SU-DHL-6 (cell line): ENCODE data around the gene RFX4.

Source experiments
- H2AFZ ChIP-seq: fragments of 200-600 bp; sonication (generic); 2 replicates; pipeline ENCODE4 v1.6.1; 2014; ENCODE audit warnings: low read depth, mild to moderate bottlenecking, moderate library complexity, mixed read lengths, antibody characterized with exemption, low read length; ENCODE audit not compliant: severe bottlenecking
- H3F3A ChIP-seq: fragments of 200-600 bp; shearing (Covaris generic); 2 replicates; pipeline ENCODE4 v1.6.0; 2016; ENCODE audit warnings: antibody characterized with exemption, mild to moderate bottlenecking; ENCODE audit not compliant: insufficient read depth
- H3K27ac ChIP-seq: fragments of 200-600 bp; sonication (generic); 2 replicates; pipeline ENCODE4 v1.5.1; 2016; ENCODE audit warnings: low read depth, mild to moderate bottlenecking, low read length, moderate library complexity, mixed read lengths
- H3K27me3 ChIP-seq: fragments of 200-600 bp; sonication (generic), shearing (Covaris generic); 2 replicates; pipeline ENCODE4 v1.6.0; 2014; ENCODE audit warnings: mild to moderate bottlenecking, low read length
- H3K36me3 ChIP-seq: fragments of 200-600 bp; sonication (generic); 2 replicates; pipeline ENCODE4 v1.6.1; 2014; ENCODE audit warnings: mild to moderate bottlenecking, low read length, mixed read lengths
- H3K4me2 ChIP-seq: fragments of 300-600, 200-600 bp; shearing (Covaris generic), sonication (generic); 2 replicates; pipeline ENCODE4 v1.6.0; 2014; ENCODE audit warnings: low read length, low read depth, mild to moderate bottlenecking; ENCODE audit not compliant: poor library complexity, severe bottlenecking
- H3K4me3 ChIP-seq: fragments of 200-600 bp; sonication (generic); 2 replicates; pipeline ENCODE4 v1.5.1; 2014; ENCODE audit warnings: antibody characterized with exemption, low read length, mild to moderate bottlenecking, mixed read lengths; ENCODE audit not compliant: insufficient read depth, poor library complexity, severe bottlenecking
- H3K79me2 ChIP-seq: fragments of 200-600 bp; sonication (generic); 2 replicates; pipeline ENCODE4 v1.6.1; 2014; ENCODE audit warnings: mild to moderate bottlenecking, low read length, moderate library complexity; ENCODE audit not compliant: insufficient read depth
- H3K9ac ChIP-seq: fragments of 200-600 bp; sonication (generic); 2 replicates; pipeline ENCODE4 v1.7.0; 2014; ENCODE audit warnings: mild to moderate bottlenecking, low read length
- H3K9me2 ChIP-seq: fragments of 200-600 bp; sonication (generic); replicated peaks from 2 replicates; pipeline ENCODE4 v1.6.1; 2014; ENCODE audit warnings: low read length; ENCODE audit not compliant: insufficient read depth
- H3K9me3 ChIP-seq: fragments of 200-600 bp; sonication (generic); 2 replicates; pipeline ENCODE4 v1.6.1; 2014; ENCODE audit warnings: low read length, mixed read lengths; ENCODE audit not compliant: insufficient read depth
- H4K20me1 ChIP-seq: fragments of 200-600 bp; sonication (generic); 2 replicates; pipeline ENCODE4 v1.6.1; 2014; ENCODE audit warnings: low read depth, mild to moderate bottlenecking, antibody characterized with exemption, low read length, moderate library complexity, mixed read lengths
- EZH2phosphoT487 ChIP-seq: fragments of 200-600 bp; sonication (generic), shearing (Covaris generic); conservative IDR thresholded peaks from 2 replicates; pipeline ENCODE4 v1.6.1; 2018; ENCODE audit warnings: mild to moderate bottlenecking, antibody characterized with exemption, low read length, moderate library complexity, mixed read lengths
- TF ChIP-seq, protein P1 (sequence below): fragments of 200-600 bp; sonication (generic); IDR thresholded peaks from one replicate; pipeline ENCODE4 v1.5.1; 2017; ENCODE audit warnings: antibody characterized with exemption, mild to moderate bottlenecking, low read length, moderate library complexity; ENCODE audit not compliant: insufficient read depth, poor library complexity, severe bottlenecking

RFX4 gene

GRCh38 chr12:106671840-106672239, 89.0 kb downstream of the RFX4 start:
- Histone ChIP-seq H3K4me2 (no peak overlapping the region), H3K27me3 (no peaks in the 10 kb centered on the region)

DNA sequence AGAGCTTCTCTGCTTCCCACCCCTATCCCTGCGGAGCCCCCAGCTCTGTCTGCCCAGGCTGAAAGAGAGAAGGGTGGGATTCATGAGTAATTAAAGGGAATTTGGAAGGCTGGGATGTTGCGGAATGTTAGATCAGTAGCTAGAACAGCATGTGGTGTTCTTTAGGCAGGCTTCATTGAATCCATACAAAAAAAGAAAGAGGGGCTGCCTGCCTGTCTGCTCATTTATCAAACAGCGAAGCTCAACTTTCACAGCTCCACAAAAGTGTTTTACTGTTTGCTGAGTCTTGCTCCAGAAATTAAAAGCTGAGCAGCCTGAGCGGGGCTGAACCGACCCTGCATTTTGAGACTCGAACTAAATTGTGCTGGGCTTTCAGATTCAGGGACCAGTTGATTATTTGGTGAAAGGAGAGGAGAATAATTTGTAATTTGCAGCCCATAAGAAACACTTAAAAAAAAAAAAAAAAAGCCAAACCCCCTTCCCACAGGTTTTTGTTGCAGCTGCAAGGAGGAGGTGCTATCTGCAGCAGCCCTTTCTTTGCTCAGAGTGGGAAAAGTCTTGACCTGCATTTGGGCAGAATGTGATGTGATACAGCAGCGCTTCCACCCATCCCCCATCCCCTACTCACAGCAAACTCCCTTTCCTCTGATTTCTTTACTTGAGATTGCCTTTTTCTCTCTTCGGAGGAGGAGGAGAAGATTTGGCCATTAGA, 89.7 kb downstream of the RFX4 start:
- Histone ChIP-seq H3K4me2 (no peak overlapping the region), H3K27ac (no peak overlapping the region), H3K36me3 (no peaks in the 10 kb centered on the region), H4K20me1 (no peaks in the 10 kb centered on the region), H3K79me2 (no peaks in the 10 kb centered on the region), H3K4me3 (no peak overlapping the region), H2AFZ (no peak overlapping the region), H3F3A (no peaks in the 10 kb centered on the region), H3K9ac (no peak overlapping the region), H3K27me3 (no peaks in the 10 kb centered on the region), H3K9me3 (no peaks in the 10 kb centered on the region), H3K9me2 (no peaks in the 10 kb centered on the region)
- TF ChIP-seq, protein P1, sequence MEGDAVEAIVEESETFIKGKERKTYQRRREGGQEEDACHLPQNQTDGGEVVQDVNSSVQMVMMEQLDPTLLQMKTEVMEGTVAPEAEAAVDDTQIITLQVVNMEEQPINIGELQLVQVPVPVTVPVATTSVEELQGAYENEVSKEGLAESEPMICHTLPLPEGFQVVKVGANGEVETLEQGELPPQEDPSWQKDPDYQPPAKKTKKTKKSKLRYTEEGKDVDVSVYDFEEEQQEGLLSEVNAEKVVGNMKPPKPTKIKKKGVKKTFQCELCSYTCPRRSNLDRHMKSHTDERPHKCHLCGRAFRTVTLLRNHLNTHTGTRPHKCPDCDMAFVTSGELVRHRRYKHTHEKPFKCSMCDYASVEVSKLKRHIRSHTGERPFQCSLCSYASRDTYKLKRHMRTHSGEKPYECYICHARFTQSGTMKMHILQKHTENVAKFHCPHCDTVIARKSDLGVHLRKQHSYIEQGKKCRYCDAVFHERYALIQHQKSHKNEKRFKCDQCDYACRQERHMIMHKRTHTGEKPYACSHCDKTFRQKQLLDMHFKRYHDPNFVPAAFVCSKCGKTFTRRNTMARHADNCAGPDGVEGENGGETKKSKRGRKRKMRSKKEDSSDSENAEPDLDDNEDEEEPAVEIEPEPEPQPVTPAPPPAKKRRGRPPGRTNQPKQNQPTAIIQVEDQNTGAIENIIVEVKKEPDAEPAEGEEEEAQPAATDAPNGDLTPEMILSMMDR, result no peak
- no peak for TF ChIP-seq EZH2phosphoT487

More at GRCh38 chr12:106671840-106672239, 89.0 kb downstream of the RFX4 start:
- Histone ChIP-seq H3K36me3 (no peaks in the 10 kb centered on the region), H3K9me2 (no peaks in the 10 kb centered on the region), H3K79me2 (no peaks in the 10 kb centered on the region), H4K20me1 (no peaks in the 10 kb centered on the region), H3F3A (no peaks in the 10 kb centered on the region), H3K9me3 (no peaks in the 10 kb centered on the region), H2AFZ (no peak overlapping the region), H3K9ac (no peak overlapping the region), H3K4me3 (no peak overlapping the region), H3K27ac (no peak overlapping the region)
- TF ChIP-seq, protein P1, result no peak
- no peak for TF ChIP-seq EZH2phosphoT487

DNA sequence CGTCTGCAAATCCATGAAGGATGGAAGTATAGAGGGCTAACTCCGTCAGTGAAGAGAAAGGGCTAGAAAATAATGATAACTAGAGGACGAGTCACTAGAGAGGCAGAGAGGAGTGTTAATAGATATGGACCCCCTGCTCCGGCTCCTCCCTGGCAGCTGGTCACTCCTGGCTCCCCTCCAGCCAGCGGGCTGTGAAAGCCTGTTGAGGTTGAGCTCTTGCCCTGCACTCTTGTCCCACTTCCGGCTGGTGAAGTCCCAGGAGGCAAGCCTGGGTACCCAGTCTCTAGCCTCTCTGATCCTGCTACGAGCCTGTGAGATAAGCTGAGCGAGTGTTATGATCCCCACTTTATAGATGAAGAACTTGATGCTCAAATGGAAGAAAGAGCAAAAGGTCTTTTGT, 90.3 kb downstream of the RFX4 start:
- no peak for TF ChIP-seq EZH2phosphoT487
- Histone ChIP-seq H3F3A (no peaks in the 10 kb centered on the region), H3K9me3 (no peaks in the 10 kb centered on the region), H3K27me3 (no peaks in the 10 kb centered on the region), H3K9ac (no peak overlapping the region), H2AFZ (no peak overlapping the region), H3K4me2 (no peak overlapping the region), H3K9me2 (no peaks in the 10 kb centered on the region), H3K79me2 (no peaks in the 10 kb centered on the region), H4K20me1 (no peaks in the 10 kb centered on the region), H3K27ac (no peak overlapping the region), H3K4me3 (no peak overlapping the region), H3K36me3 (no peaks in the 10 kb centered on the region)

GRCh38 chr12:106675651-106676435, 93.0 kb downstream of the RFX4 start:
- Histone ChIP-seq H3K79me2 (no peaks in the 10 kb centered on the region), H3K27ac (no peak overlapping the region), H3K4me2 (no peak overlapping the region), H3K9me3 (no peaks in the 10 kb centered on the region), H3K27me3 (no peaks in the 10 kb centered on the region), H3K9ac (no peak overlapping the region), H3K36me3 (no peaks in the 10 kb centered on the region), H3K4me3 (no peak overlapping the region), H3K9me2 (no peaks in the 10 kb centered on the region), H3F3A (no peaks in the 10 kb centered on the region), H2AFZ (no peak overlapping the region), H4K20me1 (no peaks in the 10 kb centered on the region)
- no peak for TF ChIP-seq EZH2phosphoT487
- TF ChIP-seq, protein P1, result no peak
